Effector CD4-positive, alpha-beta T cell (primary cell): ENCODE measurements around the gene C11orf54.
"Not testable (repeated sequence)": the region's sequence is repeated elsewhere in the genome, so short reads cannot be mapped to it uniquely, and the experiment has no call there.

Source experiments
- DNase-seq: peaks from one replicate; pipeline ENCODE4 v3.0.0-alpha.2; 2020

The C11orf54 gene

DNA sequence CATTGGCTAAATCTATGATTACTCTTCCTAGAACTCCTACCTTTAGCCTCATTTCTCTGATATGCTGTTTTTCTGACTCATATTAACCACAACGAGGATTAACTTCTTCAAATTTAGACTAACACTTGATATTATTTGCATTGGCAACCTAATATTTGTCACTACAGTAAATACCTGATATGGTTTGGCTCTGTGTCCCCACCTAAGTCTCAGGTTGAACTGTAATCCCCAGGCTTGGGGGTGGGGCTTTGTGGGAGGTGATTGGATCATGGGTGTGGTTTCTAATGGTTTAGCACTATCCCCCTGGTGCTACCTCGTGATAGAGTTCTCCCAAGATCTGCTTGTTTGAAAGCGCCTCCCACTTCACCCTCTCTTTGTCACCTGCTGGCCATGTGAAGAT lies 25.5 kb downstream of the C11orf54 start:
- no peak for DNase-seq

DNA sequence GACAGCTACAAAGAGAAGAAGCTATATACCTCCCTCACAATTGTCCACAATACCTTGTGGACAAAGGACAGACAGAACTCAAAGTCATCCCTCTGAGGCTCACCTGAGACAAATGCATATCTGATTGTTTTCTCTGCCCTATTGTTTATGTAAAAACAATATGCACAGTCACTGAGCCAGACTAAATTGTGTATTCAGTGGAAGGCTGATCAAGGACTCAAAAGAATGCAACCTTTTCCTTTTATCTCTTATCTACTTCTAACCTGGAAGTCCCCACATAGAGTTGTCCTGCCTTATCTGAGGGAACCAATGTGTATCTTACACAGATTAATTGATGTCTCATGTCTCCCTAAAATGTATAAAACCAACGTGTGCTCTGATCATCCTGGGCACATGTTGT lies 28.7 kb downstream of the C11orf54 start:
- DNase-seq: no peak

DNA sequence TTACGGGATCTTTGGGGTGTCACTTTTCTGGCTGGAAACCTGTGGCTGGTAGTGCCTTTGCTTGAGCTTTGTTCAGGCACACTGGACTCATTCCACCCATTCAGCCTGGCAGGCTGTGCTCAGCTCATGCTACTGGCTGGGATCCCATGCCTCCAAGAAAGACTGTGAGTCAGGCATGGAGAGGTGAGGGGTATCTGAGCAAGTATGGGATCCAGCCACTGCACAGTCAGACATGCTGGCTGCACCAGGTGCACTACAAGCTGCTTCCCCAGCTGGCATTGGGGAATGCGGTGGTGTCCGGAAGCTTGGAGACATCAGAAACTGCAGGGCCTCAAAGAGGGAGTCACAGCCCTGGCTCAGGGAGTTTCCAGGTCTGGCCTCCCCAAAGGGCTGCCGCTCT lies 30.7 kb downstream of the C11orf54 start:
- DNase-seq: no peak

DNA sequence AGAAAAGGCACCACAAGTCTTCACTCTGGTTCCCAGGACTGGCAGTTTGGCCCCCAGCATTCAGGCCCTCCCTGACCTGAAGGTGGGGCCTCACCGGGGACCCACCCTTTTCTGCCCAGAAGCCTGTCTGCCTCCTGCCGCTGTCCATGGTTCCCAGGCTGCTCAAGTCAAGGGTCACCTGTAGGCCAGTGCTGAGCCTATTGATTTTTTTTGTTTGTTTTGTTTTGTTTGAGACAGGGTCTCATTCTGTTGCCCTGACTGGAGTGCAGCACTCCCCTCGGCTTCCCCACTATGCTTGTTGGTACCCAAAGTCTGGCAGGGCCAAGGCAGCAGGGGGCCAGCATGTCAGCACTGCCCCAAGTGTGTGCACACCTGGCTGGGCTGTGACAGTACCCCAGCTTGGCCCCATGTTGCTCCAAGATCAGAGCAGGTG lies 31.6 kb downstream of the C11orf54 start:
- DNase-seq: no peak

DNA sequence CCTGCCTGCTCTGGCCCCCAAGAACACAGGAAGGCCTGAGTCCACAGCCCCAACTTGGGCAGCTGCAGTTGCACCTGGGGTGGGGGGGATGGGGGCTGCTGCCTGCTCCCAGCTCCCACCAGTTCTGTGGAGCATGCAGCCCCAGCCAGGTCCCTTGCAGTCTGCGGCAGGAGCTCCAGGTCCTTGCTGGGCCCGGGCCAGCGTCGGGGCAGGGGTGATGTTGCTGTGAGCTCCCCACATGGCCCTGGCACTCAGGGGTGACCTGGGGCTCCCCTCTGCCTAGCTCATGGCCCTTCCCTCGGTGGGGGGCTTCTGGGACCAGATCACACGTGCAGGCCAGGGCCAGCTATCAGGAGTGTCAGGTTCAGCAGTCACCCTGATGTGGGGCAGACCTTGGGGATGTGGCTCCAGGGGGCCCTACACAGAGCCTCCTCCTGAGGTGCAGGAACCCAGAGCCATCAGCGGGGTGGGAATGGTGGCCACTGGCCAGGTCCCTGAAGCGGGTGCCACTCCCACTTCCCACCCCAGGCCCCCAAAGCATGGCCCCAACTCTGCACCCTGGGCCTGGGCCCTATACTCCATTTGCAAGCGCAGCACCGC lies 32.2 kb downstream of the C11orf54 start:
- DNase-seq: no peak

DNA sequence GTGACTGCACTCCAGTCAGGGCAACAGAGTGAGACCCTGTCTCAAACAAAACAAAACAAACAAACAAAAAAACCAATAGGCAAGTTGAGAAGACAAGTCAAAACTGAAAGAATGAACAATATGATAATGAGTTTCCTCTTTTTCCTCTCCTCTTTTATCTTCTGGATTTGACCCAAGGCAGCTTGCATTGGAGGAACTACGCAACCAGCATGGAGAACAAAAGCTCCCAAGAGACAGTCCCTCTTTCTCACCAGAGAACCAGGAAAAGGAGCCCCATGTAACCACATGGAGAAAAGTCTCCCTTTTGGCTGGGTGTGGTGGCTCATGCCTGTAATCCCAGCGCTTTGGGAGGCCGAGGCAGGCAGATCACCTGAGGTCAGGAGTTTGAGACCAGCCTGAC lies 33.1 kb downstream of the C11orf54 start:
- not testable (repeated sequence) for DNase-seq

DNA sequence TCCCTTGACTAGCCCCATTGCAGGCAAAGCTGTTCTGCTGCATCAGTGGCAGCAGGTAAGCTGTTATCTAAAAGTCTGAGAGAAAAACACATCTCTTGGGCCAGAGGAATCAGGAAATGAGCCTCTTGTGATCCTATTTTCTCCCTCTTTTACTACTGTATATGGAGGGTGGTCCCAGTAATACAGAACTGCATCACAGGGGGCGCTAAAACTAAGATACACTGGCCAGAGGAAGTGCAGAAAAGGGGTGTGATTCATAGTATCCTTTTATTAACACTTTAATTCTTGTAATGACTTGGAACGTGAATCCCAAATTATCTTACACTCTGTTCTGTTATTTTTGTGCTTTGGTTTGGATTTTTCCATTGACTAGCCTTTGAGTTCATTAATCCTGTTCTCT lies 33.8 kb downstream of the C11orf54 start:
- no peak for DNase-seq

DNA sequence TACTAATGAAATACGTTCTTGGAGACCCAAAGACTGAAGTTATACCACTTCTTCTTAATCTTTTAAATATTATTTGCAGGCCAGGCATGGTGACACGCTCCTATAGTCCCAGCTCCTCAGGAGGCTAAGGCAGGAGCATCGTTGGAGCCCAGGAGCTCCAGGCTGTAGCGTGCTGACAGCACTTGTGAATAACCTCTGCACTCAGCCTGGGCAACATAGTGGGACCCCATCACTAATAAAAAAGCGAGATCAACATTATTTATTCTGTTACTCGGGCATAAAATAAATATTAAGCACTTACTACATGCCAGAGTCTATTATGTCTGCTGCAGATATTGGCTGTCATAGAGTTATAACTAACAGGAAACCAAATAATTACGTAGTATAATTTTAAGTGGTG lies 41.9 kb downstream of the C11orf54 start:
- DNase-seq: no peak

DNA sequence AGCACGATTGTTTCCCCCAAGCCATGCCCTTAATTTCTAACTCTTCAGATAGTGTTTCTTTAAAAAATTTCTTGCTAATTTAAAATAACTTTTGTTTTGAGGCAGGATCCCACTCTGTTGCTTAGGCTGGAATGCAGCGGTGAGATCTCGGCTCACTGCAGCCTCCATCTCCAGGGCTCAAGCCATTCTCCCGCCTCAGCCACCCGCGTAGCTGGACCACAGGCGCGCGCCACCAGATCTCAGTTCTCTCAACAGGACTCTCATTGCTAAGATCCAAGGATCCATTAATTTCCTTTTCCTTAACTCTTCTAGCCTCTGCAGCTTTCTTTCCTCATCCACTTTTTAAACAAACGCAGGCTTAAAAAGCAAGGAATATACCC lies 42.3 kb downstream of the C11orf54 start:
- no peak for DNase-seq

DNA sequence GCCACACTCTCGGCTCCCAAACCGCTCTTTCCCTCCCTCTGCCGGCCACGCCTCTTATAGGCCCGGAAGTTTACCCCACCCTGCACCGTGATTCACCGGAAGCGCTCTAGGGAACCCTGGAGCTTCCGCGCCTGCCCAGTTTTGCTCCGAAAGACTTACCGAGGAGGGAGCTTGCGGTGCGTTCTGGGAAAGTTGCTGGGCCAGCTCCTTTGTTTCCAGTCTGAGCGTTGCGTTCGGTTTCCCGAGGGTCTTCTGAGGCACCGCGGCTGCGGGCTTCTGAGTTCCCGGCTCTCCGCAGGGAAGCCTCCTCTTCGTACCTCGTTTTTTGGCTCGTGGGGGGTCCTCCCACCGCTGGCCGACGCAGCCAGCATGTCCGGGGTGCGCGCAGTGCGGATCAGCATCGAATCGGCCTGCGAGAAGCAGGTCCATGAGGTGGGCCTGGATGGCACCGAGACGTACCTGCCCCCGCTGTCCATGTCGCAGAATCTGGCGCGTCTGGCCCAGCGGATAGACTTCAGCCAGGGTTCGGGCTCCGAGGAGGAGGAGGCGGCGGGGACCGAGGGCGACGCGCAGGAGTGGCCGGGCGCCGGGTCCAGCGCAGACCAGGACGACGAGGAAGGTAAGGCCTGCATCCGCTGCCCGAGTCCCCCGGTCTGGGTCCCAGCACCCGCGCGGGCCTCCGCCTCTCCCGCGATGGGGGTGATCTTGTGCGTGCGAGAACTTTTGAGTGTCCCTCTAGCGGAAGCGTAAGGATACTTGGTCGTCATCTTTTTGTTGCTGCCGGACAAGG lies 42.9 kb downstream of the C11orf54 start, which contains the start of gene MED17:
TSS of gene MED17 (plus strand) at position 138 of the 790 bp plus-strand sequence. CDS start at position 370, 232 bp downstream.
- DNase-seq: peak; percentile 85

DNA sequence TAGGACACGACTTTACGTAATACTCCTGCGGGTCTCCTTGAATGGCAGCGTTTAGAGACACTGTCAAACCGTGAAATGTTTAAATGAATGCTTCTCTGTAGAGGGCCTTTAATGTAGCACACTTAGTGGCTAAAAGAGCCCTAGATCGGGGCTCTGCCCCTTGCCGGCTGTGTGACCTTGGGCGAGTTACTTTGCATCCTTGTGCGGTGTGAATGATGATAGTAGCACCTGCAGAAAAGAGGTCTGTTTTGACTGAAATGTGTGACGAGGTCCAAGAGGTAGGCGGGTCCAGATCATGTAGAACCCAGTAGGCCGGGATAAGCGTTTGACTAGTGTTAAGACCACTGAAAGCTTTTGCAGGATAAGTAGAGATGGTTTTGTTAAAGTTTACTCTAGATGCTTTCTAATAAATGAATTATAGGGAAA lies 43.5 kb downstream of the C11orf54 start:
- DNase-seq: no peak

DNA sequence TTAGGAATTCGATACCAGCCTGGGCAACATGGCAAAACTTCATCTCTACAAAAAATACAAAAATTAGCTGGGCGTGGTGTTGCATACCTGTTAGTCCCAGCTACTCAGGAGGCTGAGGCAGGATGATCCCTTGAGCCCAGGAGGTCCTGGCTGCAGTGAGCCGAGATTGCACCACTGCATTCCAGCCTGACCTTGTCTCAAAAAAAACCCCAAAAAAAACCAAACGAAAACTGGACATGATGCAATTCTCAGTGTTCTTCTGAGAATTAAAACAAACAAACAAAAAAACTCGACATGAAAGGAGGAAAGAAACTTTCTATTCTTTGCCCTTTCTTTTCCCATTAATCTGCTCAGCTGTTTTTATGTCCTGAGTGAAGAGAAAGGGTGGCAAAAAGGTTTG lies 50.0 kb downstream of the C11orf54 start:
- no peak for DNase-seq

DNA sequence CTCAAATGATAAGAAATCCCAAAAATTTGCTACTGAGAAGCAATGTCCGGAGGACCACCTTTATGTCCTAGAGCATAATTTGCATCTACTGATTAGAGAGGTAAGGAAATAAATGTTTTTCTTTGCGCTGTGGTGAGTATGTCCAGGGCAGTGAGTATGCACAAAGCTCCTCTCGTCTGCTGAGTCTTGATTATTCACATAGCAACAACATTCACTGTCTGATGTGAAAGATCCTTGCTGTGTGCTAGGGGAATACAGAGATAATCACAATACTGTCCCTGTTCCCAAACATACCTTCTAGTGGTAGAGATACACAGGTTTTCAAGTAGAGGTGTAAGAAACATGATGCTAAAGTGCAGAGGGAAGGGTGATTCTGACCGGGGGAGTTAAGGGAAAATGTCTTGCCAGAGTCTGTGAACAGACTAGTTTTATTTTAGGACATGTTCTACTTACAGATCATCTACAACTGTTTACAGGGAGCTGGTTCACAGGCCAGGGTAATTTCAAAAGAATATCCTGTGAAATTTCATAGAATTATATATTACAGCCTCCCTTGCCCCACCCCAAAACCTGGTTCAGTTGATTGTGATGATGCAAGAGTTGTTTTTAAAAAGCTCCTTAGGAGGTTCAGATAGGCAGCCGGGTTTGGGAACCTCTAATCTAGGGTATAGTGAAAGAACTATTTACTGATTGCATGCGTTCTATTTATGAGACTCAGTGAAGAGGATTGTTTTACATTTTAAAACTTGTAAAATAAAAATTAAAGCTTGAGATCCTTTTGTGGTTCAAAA lies 55.2 kb downstream of the C11orf54 start:
- no peak for DNase-seq

DNA sequence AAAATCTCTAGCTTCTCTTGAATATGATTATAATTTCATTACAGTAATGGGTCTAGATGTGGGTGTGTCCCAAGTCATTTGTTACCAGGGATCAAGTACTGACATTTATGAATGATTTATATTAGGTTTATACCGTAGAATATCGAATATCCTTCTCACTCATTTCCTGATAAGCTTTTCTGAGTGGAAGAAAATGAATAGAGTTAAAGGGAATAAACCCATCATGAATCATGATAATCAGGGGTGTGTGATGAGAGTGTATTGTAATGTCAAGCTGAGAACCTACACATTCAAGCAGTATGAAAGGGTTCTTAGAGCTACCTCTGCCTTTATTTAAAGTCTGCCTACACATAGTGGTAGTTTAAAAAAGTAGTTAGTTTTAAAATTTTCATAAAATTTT lies 59.9 kb downstream of the C11orf54 start:
- no peak for DNase-seq

DNA sequence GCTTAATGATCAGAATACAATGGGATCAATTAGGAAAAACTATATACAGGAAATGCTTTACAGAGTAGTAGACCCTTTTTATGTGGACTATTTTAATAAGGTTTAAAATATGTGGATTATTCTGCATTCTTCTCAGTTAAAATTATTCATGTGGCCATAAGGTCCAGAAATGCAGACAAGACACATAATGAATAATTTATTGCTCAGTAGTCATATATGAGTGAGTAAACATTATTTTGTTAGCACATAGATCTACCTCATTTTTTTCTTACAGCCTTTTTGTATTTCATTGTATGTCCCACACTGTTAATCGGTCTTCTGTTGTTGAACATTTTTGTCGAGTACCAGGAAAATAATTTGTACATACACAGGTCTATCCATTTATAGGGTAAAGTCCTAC lies 63.4 kb downstream of the C11orf54 start:
- DNase-seq: no peak

DNA sequence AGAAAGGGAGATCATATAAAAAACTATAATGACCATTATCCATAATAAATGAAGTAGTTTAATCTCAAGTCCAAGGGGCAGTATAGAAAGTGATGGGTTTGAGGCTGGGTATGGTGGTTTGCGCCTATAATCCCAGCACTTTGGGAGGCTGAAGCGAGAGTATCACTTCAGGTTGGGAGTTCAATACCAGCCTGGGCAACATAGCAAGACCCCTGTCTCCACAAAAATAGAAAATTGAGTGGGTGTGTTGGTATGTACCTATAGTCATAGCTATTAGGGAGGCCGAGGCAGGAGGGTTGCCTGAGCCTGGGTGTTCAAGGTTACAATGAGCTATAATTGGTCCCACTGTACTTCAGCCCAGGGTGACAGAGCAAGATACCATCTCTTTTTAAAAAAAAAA lies 66.5 kb downstream of the C11orf54 start:
- no peak for DNase-seq

DNA sequence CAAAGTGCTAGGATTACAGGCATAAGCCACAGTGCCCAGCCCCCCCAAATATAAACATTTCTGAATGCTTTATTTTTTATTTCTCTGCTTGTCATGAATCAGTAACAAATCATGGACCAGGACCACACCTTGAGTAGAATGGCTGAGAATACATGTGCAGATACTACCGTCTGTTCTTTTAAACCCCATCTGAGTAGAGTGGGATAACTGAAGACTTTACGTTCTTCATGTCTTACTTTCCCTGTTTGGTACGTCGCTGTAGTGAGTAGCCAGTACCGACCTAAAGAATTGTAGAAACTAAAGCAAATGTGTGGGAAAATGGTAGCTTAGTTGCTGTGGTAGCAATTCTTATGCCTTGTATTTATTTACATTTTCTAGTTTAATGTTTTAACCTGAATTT lies 72.5 kb downstream of the C11orf54 start:
- no peak for DNase-seq
